OCI-LY1 (cell line): ENCODE data around the gene CREB3L4.

Experiments used
- EZH2 ChIP-seq: fragments of 200-600 bp; sonication (generic), shearing (Covaris generic); IDR thresholded peaks from 2 replicates; pipeline ENCODE4 v1.8.0; 2017; ENCODE audit warnings: borderline replicate concordance, mixed run types, mild to moderate bottlenecking, antibody characterized with exemption, low read length, moderate library complexity, mixed read lengths
- TF ChIP-seq, protein P1 (sequence below): fragments of 200-600 bp; sonication (generic), shearing (Covaris generic); IDR thresholded peaks from 2 replicates; pipeline ENCODE4 v1.5.1; 2017; ENCODE audit warnings: mild to moderate bottlenecking, antibody characterized with exemption, low read length, moderate library complexity, mixed read lengths

DNA sequence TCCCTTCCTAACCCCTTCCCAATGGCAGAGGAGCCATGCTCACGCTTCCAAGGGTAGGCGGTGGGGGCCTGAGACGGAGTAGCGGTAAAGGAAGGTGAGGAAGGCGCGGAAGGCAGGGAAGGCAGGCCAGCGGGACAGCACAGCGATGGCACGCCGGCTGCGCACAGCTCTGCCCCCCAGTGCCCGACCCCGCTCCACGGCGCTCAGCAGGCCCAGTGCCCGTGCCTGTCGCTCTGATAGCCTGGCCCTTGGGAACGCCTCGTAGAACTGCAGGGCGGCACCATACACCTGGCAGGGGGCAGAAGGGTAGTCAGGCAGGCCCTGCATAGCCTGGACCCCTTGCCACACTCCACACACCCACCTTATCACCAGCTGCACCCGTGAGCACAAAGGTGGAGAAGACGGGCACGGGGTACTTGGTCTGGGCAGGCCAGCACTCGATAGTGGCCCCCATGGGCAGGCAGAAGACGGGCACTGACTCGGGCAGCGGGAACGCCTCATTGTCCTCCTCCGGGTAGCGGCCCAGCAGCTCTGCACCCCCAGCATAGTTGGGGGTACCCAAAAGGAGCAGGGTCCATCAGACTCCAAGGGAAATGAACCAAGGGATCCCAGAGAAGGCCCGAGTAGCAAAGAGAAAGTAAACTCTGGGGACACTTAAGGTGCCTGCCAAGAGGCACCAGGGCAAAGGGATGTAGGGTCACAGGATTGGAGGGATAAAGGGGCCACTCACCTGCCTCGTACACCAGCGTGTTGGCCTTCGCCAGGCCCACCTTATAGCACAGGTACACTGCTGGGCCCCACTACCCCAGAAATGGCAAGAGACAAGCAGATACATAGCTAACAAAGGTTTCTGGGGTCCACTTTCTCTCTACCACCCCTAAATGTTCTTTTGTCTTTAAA lies 25.6 kb upstream of the CREB3L4 start:
- TF ChIP-seq, protein P1, sequence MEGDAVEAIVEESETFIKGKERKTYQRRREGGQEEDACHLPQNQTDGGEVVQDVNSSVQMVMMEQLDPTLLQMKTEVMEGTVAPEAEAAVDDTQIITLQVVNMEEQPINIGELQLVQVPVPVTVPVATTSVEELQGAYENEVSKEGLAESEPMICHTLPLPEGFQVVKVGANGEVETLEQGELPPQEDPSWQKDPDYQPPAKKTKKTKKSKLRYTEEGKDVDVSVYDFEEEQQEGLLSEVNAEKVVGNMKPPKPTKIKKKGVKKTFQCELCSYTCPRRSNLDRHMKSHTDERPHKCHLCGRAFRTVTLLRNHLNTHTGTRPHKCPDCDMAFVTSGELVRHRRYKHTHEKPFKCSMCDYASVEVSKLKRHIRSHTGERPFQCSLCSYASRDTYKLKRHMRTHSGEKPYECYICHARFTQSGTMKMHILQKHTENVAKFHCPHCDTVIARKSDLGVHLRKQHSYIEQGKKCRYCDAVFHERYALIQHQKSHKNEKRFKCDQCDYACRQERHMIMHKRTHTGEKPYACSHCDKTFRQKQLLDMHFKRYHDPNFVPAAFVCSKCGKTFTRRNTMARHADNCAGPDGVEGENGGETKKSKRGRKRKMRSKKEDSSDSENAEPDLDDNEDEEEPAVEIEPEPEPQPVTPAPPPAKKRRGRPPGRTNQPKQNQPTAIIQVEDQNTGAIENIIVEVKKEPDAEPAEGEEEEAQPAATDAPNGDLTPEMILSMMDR: no peak
- no peak for TF ChIP-seq EZH2
